ENCODE data around the gene POLD2. TPM values are rescaled to one million over a fixed set of nuclear protein-coding genes. Genes with fewer than 3 reads are reported as not detected.

The POLD2 gene
- total RNA-seq, 1 donor from 2014 or later, result 232 TPM

DNA sequence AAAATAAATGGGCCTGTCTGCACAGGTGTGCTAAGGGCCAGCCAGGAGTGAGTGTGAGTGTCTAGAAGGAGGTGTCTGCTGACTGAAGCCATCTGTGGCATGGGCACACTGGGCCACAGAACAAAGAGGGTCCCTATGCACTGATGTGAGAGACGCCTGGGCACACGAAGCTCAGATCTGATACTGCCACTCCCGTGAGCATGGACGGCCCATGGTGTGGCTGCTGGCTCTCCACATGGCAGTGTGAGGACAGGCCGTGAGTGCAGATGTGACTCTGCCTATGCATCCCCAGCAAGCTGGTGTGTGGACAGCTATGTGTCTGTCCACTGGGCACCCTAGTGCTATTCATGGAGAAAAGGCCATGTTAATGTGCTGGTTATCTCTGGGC lies 30.6 kb upstream of the POLD2 start:
- Mint-ChIP-seq H3K9me3 (no peaks in the 10 kb centered on the region), H3K27ac (no peak overlapping the region), H3K4me3 (no peak overlapping the region), H3K4me1 (peaks cover 8% of the 10 kb centered on the region), H3K27me3 (ENCODE audit: insufficient read depth, low read depth) (peaks cover 4% of the 10 kb centered on the region), H3K36me3 (no peaks in the 10 kb centered on the region)
- Histone ChIP-seq H3K4me2 (no peak overlapping the region), H3K9me3 (ENCODE audit: low read depth) (no peaks in the 10 kb centered on the region), H3K27ac (no peak overlapping the region), H3K4me1 (peaks cover 3% of the 10 kb centered on the region), H3F3A (ENCODE audit: low read depth) (no peaks in the 10 kb centered on the region), H3K36me3 (no peaks in the 10 kb centered on the region), H4K20me1 (ENCODE audit: low read depth) (no peaks in the 10 kb centered on the region), H3K79me2 (ENCODE audit: low read depth) (no peaks in the 10 kb centered on the region), H3K4me3 (no peak overlapping the region), H3K27me3 (no peaks in the 10 kb centered on the region), H3K9ac (no peak overlapping the region), H2AFZ (replicated peaks) (no peak overlapping the region)
- DNase-seq (ENCODE audit: low spot score), result no peak
- no peak for TF ChIP-seq EZH2phosphoT487 (IDR thresholded peaks at IDR 0.05)

DNA sequence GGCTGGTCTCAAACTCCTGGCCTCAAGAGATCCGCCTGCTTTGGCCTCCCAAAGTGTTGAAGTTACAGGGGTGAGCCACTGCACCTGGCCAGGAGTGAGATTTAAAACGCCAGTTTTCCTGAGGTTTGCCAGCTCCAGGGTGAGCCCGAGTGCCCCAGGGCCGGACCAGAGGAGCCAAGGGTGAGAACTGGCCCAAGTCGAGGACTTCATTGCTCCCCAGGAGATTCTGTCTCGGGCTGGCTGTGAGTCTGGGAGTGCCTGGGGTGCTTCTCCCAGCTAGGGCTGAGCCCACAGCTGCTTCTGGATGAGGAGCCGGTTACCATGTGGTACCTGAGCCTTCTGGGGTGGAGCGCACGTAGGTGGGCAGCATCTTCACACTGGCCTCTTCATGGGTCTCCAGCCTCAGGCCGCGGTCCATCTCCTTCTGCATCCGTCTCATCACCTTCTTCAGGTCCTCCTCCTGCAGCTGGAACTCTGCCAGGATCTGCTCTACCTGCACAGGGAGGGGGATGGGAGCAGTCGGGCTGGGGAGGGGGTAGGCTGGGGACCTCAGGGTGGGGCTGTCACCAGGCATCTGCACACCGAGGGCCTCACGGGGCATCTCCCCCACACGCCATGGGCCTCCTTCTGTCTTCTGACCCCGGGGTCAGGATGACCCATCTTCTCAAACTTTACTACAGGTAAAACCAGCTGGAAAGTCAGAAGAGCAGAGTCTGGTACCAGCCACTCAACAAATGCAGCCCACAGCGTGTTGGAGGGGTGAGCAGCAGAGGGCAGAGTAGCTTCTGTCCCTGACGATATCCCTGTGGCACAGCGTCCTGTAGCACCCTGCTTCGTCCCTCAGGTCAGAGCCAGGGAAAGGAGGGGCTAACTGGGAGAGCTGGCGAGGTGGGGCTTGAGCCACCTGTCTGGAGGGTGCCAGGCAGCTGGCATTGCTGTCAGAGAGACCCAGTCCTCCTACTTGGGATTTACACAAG lies 29.9 kb upstream of the POLD2 start:
- Mint-ChIP-seq H3K4me1 (peaks cover 9% of the 10 kb centered on the region), H3K27ac (no peak overlapping the region), H3K27me3 (ENCODE audit: insufficient read depth, low read depth) (peaks cover 4% of the 10 kb centered on the region), H3K9me3 (no peaks in the 10 kb centered on the region), H3K36me3 (no peaks in the 10 kb centered on the region), H3K4me3 (no peak overlapping the region)
- no peaks in the 10 kb centered on the region for H3F3A ChIP-seq (ENCODE audit: low read depth)
- H3K4me2 ChIP-seq, result no peak overlapping the region
- no peak overlapping the region for H3K27ac ChIP-seq
- H3K27me3 ChIP-seq, result no peaks in the 10 kb centered on the region
- no peaks in the 10 kb centered on the region for H3K9me3 ChIP-seq (ENCODE audit: low read depth)
- no peak overlapping the region for H3K4me3 ChIP-seq
- TF ChIP-seq EZH2 (IDR thresholded peaks at IDR 0.05), result no peak
- TF ChIP-seq EZH2phosphoT487 (IDR thresholded peaks at IDR 0.05), result no peak
- TF ChIP-seq, protein P1, sequence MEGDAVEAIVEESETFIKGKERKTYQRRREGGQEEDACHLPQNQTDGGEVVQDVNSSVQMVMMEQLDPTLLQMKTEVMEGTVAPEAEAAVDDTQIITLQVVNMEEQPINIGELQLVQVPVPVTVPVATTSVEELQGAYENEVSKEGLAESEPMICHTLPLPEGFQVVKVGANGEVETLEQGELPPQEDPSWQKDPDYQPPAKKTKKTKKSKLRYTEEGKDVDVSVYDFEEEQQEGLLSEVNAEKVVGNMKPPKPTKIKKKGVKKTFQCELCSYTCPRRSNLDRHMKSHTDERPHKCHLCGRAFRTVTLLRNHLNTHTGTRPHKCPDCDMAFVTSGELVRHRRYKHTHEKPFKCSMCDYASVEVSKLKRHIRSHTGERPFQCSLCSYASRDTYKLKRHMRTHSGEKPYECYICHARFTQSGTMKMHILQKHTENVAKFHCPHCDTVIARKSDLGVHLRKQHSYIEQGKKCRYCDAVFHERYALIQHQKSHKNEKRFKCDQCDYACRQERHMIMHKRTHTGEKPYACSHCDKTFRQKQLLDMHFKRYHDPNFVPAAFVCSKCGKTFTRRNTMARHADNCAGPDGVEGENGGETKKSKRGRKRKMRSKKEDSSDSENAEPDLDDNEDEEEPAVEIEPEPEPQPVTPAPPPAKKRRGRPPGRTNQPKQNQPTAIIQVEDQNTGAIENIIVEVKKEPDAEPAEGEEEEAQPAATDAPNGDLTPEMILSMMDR (IDR thresholded peaks at IDR 0.05), result no peak
- H3K79me2 ChIP-seq (ENCODE audit: low read depth), result no peaks in the 10 kb centered on the region
- no peak overlapping the region for H2AFZ ChIP-seq (replicated peaks)
- no peak overlapping the region for H3K9ac ChIP-seq
- H4K20me1 ChIP-seq (ENCODE audit: low read depth), result no peaks in the 10 kb centered on the region
- peaks cover 3% of the 10 kb centered on the region for H3K4me1 ChIP-seq
- DNase-seq (ENCODE audit: low spot score), result no peak
- no peaks in the 10 kb centered on the region for H3K36me3 ChIP-seq

DNA sequence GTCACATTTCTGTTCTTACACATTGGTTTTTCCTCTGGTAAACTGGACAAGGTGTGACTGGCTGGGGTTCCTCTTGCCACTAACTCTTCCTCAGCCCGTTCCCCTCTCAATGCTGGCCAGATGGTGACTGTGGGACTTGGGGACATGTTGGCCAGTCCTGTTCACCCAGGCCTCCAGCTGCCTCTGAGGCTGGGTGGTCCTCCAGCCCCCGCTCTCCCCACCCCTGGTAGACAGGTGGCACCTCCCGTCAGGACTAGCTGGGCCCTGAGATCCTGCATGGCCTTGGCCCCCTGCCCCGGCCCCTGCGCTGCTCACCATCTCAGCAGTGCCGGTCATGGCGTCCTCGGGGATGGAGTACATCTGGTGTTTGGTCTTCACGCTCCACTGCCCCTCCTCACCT lies 28.6 kb upstream of the POLD2 start:
- DNase-seq (ENCODE audit: low spot score), result no peak
- Mint-ChIP-seq H3K4me1 (peaks cover 9% of the 10 kb centered on the region), H3K27me3 (ENCODE audit: insufficient read depth, low read depth) (peaks cover 9% of the 10 kb centered on the region), H3K4me3 (no peak overlapping the region), H3K27ac (no peak overlapping the region), H3K9me3 (no peaks in the 10 kb centered on the region), H3K36me3 (no peaks in the 10 kb centered on the region)
- Histone ChIP-seq H3K9me3 (ENCODE audit: low read depth) (no peaks in the 10 kb centered on the region), H3K27me3 (peaks cover 4% of the 10 kb centered on the region), H3K4me1 (peaks cover 11% of the 10 kb centered on the region), H3K4me3 (no peak overlapping the region), H3K4me2 (no peak overlapping the region), H3K36me3 (no peaks in the 10 kb centered on the region), H3F3A (ENCODE audit: low read depth) (peaks cover under 1% of the 10 kb centered on the region), H2AFZ (replicated peaks) (no peak overlapping the region), H4K20me1 (ENCODE audit: low read depth) (no peaks in the 10 kb centered on the region), H3K27ac (no peak overlapping the region), H3K9ac (no peak overlapping the region), H3K79me2 (ENCODE audit: low read depth) (no peaks in the 10 kb centered on the region)
- TF ChIP-seq EZH2phosphoT487 (IDR thresholded peaks at IDR 0.05), result no peak
- TF ChIP-seq EZH2 (IDR thresholded peaks at IDR 0.05), result no peak
- TF ChIP-seq, protein P1 (IDR thresholded peaks at IDR 0.05), result no peak

Measured in neural progenitor cell (in vitro differentiated cells).